GM10266 (cell line): Measurements from ENCODE around the gene CGREF1.

Source experiments
- DNase-seq: peaks from one replicate; pipeline ENCODE4 v3.0.0; 2012; ENCODE audit errors: extremely low spot score
- CTCF ChIP-seq: IDR thresholded peaks from 2 replicates; pipeline ENCODE4 v1.5.1; 2012; ENCODE audit warnings: mild to moderate bottlenecking, low read depth; ENCODE audit not compliant: control insufficient read depth, insufficient read depth; ENCODE audit errors: missing control alignments

CGREF1 gene

DNA sequence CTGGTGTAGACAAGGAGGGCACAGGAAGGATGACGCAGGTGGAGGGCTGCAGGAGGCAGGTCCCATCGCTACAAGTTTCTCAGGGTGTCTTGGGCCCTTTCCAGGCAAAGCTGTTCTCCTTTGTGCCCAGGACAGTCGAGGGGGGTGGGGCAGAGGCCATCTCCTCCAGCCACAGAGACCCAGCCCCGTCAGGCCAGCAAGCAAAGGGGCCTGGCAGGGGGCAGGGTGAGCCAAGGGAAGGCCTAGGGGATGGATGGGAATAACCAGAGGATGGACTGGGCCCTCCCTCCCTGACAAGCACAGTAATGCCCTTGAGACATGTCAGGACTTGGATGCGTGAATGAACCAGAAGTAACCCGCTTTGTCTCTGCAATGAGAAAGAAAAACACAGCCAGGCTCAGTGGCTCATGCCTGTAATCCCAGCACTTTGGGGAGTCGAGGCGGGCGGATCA lies 36.2 kb upstream of the CGREF1 start:
- no peak for TF ChIP-seq CTCF
- no peak for DNase-seq

DNA sequence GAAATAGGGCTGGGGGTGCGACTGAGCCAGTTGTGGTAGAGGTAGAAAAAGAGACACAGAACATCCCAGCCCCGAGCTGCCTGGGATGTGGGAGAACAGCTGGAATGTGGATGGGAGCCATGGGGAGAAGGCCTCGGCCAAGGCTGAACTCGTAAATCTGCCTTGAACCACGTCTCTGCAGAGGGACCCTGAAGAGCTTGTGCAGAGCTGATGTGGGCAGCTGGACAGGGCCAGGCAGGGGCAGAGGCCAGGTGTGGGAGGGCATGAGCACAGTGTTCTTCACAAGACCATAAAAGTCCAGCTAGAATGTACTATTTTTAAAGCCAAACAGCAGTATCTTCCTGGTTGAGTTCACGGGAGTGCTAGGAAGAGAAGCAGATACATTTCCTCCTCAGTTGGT lies 35.6 kb upstream of the CGREF1 start:
- DNase-seq: no peak
- no peak for TF ChIP-seq CTCF

DNA sequence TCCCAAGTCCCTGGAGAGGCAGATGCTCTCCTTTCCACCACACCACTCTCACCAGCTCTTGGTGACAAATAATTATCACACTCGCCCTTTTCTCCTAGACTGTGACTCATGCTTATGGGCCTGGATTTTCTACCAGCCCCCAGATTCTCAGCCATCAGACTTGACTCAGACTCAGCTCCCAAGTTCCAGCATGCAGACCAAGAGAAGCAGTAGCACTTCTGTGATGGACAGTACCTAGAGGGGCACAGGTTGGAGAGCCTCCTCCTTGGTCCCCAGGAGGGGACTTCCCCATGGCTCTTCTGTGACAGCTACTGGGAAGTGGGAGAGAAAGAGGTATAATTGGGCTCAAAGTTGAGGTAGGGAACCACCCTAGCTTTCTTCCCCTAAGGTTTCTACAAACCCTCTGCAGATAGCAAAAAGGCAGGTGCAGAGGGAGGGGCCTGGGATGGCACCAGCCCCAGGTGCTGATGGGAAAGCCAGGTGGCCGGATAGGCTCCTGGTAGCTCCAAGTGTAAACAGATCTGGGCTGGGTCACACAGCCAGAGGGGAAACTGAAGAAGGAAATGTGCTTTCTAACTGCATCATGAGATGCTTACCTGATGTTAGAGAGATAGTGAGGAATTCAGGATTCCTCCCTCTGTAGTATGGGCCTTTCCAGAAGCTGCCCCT lies 34.0 kb upstream of the CGREF1 start:
- no peak for DNase-seq
- no peak for TF ChIP-seq CTCF

DNA sequence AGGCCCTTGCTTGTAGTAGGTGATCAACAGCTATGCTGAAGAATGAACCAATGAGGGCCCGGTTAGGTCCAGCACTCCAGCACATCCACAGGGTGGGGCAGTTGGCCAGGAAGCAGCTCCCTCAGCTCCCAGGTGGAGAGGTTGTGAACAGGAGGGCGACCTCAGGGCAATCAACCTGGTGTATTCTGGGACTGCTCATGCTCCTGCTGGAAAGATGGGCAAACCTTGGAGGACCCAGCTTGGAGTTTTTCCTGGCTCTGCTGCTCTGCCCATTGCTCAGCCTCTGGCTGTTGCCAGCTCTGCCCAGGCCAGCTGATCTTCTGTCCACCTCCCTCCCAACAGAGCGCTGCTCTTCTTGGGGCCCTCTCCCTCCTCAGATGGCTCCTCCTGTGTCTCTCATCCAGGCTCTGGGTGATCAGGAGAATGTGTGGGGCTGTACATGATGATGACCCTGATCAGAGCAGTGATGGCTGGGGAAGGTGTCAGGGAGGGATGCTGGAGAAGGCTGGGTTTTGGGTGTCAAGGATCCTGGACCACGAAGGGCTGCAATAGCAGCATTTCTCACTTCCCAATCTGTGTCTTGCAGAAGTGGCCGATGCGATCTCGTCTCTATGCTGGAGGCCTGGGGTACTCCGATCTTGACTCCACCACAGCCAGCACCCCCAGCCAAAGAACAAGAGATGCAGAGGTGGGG lies 33.3 kb upstream of the CGREF1 start:
- DNase-seq: no peak
- peak; percentile 3 for TF ChIP-seq CTCF

DNA sequence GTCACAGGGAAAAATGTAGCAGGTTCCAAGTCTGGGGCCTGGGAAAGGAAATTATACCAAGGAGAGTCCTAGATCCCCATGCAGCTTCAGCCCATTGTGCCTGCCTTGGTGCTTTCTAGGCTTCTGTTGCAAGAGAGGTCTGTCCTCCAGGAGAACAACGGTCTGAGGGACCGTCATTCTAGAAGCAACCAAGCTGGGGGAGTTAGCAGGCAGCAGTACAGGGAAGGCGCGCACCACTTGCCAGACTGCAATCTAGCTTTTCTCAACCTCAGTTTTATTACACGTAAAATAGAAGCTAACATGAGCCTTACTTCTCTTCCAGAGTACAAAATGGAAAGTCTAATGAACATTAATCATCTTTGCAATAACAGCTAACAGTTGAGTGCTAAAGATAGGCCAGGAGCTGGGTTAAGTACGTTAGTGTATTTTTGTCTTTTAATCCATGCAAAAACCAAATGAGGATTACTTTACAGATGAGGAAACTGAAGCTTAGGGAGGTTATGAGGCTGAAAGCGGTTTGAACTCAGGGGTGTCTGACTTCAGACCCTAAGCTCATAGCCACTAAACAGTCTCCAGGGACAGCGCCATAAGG lies 31.8 kb upstream of the CGREF1 start:
- DNase-seq: no peak
- TF ChIP-seq CTCF: no peak

GRCh38 chr2:27149570-27150405 lies 30.9 kb upstream of the CGREF1 start:
- no peak for TF ChIP-seq CTCF
- no peak for DNase-seq
